HEK293 (cell line): ENCODE data around the gene TMEM203.

ENCODE experiments used
- KLF7 ChIP-seq: fragments of 450-650 bp; formaldehyde crosslinking; IDR thresholded peaks from 2 replicates; pipeline ENCODE4 v1.5.1; 2016; ENCODE audit warnings: missing biosample characterization, missing genetic modification characterization, borderline replicate concordance
- REPIN1 ChIP-seq: fragments of 450-650 bp; formaldehyde crosslinking; IDR thresholded peaks from 2 replicates; pipeline ENCODE4 v1.5.1; 2017; ENCODE audit warnings: missing biosample characterization, missing genetic modification characterization, low read depth
- SETDB1 ChIP-seq: IDR thresholded peaks from one replicate; pipeline ENCODE4 v1.6.1; 2017; ENCODE audit warnings: mild to moderate bottlenecking, low read length, moderate library complexity, mixed read lengths; ENCODE audit not compliant: insufficient read length
- ZNF138 ChIP-seq: fragments of 450-650 bp; formaldehyde crosslinking; IDR thresholded peaks from 2 replicates; pipeline ENCODE4 v1.5.1; 2016; ENCODE audit warnings: missing biosample characterization, missing genetic modification characterization, borderline replicate concordance
- ZNF175 ChIP-seq: fragments of 450-650 bp; formaldehyde crosslinking; IDR thresholded peaks from 2 replicates; pipeline ENCODE4 v1.5.1; 2016; ENCODE audit warnings: missing biosample characterization, missing genetic modification characterization
- ZNF2 ChIP-seq: fragments of 450-650 bp; formaldehyde crosslinking; IDR thresholded peaks from 2 replicates; pipeline ENCODE4 v1.5.1; 2016; ENCODE audit warnings: missing biosample characterization, missing genetic modification characterization
- ZNF202 ChIP-seq: fragments of 450-650 bp; formaldehyde crosslinking; IDR thresholded peaks from 2 replicates; pipeline ENCODE4 v1.5.1; 2016; ENCODE audit warnings: missing biosample characterization, missing genetic modification characterization, borderline replicate concordance
- ZNF214 ChIP-seq: fragments of 450-650 bp; formaldehyde crosslinking; IDR thresholded peaks from 2 replicates; pipeline ENCODE4 v1.5.1; 2017; ENCODE audit warnings: missing biosample characterization, mild to moderate bottlenecking, missing genetic modification characterization, borderline replicate concordance
- ZNF223 ChIP-seq: fragments of 450-650 bp; formaldehyde crosslinking; IDR thresholded peaks from 2 replicates; pipeline ENCODE4 v1.5.1; 2016; ENCODE audit warnings: missing biosample characterization, missing genetic modification characterization
- ZNF311 ChIP-seq: fragments of 450-650 bp; formaldehyde crosslinking; IDR thresholded peaks from 2 replicates; pipeline ENCODE4 v1.5.1; 2017; ENCODE audit warnings: missing biosample characterization, missing genetic modification characterization, borderline replicate concordance
- ZNF350 ChIP-seq: fragments of 450-650 bp; formaldehyde crosslinking; IDR thresholded peaks from 2 replicates; pipeline ENCODE4 v1.5.0; 2017; ENCODE audit warnings: missing biosample characterization, mild to moderate bottlenecking, missing genetic modification characterization
- ZNF416 ChIP-seq: fragments of 450-650 bp; formaldehyde crosslinking; IDR thresholded peaks from 2 replicates; pipeline ENCODE4 v1.5.1; 2016; ENCODE audit warnings: missing biosample characterization, missing genetic modification characterization
- ZNF555 ChIP-seq: fragments of 450-650 bp; formaldehyde crosslinking; conservative IDR thresholded peaks from 2 replicates; pipeline ENCODE4 v1.5.1; 2017; ENCODE audit warnings: missing biosample characterization, mild to moderate bottlenecking, missing genetic modification characterization, inconsistent platforms
- ZNF571 ChIP-seq: fragments of 450-650 bp; formaldehyde crosslinking; IDR thresholded peaks from 2 replicates; pipeline ENCODE4 v1.5.0; 2017; ENCODE audit warnings: missing biosample characterization, missing genetic modification characterization
- ZNF621 ChIP-seq: fragments of 450-650 bp; formaldehyde crosslinking; IDR thresholded peaks from 2 replicates; pipeline ENCODE4 v1.5.1; 2017; ENCODE audit warnings: missing biosample characterization, missing genetic modification characterization
- ZNF677 ChIP-seq: fragments of 450-650 bp; IDR thresholded peaks from 2 replicates; pipeline ENCODE4 v1.5.0; 2018; ENCODE audit warnings: missing biosample characterization, mild to moderate bottlenecking, missing genetic modification characterization, moderate library complexity
- ZNF777 ChIP-seq: fragments of 450-650 bp; formaldehyde crosslinking; IDR thresholded peaks from 2 replicates; pipeline ENCODE4 v1.5.1; 2017; ENCODE audit warnings: missing biosample characterization, missing genetic modification characterization, borderline replicate concordance
- ZNF785 ChIP-seq: fragments of 450-650 bp; formaldehyde crosslinking; IDR thresholded peaks from 2 replicates; pipeline ENCODE4 v1.5.1; 2016; ENCODE audit warnings: missing biosample characterization, missing genetic modification characterization
- ZSCAN16 ChIP-seq: fragments of 450-650 bp; formaldehyde crosslinking; IDR thresholded peaks from 2 replicates; pipeline ENCODE4 v1.5.1; 2016; ENCODE audit warnings: missing biosample characterization, missing genetic modification characterization
- ZSCAN23 ChIP-seq: fragments of 450-650 bp; formaldehyde crosslinking; IDR thresholded peaks from 2 replicates; pipeline ENCODE4 v1.5.1; 2016; ENCODE audit warnings: missing biosample characterization, missing genetic modification characterization
- TF ChIP-seq, protein P1 (sequence below): fragments of 450-650 bp; formaldehyde crosslinking; IDR thresholded peaks from 2 replicates; pipeline ENCODE4 v1.5.1; 2016; ENCODE audit warnings: missing biosample characterization, missing genetic modification characterization
- TF ChIP-seq, protein P2 (sequence below): fragments of 450-650 bp; formaldehyde crosslinking; conservative IDR thresholded peaks from 2 replicates; pipeline ENCODE4 v1.5.1; 2016; ENCODE audit warnings: low read depth, missing biosample characterization, missing genetic modification characterization
- TF ChIP-seq, protein P3 (sequence below): fragments of 450-650 bp; formaldehyde crosslinking; IDR thresholded peaks from 2 replicates; pipeline ENCODE4 v1.5.1; 2016; ENCODE audit warnings: missing biosample characterization, missing genetic modification characterization
- TF ChIP-seq, protein P4 (sequence below): fragments of 450-650 bp; formaldehyde crosslinking; IDR thresholded peaks from 2 replicates; pipeline ENCODE4 v1.5.1; 2016; ENCODE audit warnings: missing biosample characterization, missing genetic modification characterization
- TF ChIP-seq, protein P5 (sequence below): fragments of 450-650 bp; formaldehyde crosslinking; IDR thresholded peaks from 2 replicates; pipeline ENCODE4 v1.5.1; 2017; ENCODE audit warnings: missing biosample characterization, missing genetic modification characterization
- TF ChIP-seq, protein P6 (sequence below): fragments of 450-650 bp; formaldehyde crosslinking; IDR thresholded peaks from 2 replicates; pipeline ENCODE4; 2016; ENCODE audit warnings: missing biosample characterization, missing genetic modification characterization

The TMEM203 gene

DNA sequence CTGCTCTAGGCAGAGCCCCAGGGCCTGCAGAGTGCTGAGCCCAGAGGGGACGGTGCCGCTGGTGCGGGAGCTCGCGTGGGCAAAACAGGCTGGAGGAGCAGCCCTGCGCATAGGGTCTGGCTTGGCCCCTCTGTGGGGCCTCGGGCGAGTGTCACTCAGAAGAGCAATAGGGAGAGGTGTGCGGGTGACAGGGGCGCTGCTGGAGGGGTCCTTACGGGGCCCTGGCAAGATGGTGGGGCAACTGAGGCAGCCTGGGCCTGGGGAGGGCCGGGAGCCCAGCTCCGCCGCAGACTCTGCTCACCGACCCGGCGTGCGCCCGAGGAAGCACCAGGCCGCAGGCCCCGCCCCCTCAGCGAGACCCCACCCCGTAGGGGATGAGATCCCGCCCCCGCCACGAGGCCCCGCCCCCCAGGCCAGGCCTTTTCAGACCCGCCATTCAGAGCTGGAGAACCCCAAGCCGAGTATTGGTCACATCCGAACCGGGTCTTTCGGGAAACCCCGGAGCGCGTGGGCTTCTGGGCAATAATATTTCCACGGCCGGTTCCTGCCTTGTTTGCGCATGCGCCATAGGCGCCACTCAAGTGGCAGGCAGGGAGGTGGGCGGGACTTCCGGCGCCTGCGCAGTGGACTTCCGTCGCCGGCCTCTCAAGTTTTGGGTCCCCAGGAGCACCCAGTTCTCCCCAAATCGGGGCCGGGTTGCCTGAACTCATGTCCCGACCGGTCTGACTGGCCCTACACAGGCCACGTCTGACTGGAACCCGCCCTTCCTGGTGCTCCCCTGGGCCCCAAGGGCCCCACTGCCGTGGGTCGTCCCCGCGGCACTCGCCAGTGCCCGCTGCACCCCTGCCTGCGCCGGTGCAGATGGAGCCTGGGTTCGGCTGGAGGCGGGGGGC lies 17.9 kb upstream of the TMEM203 start (continued):
- TF ChIP-seq ZNF416 (no peak), ZNF214 (no peak), ZNF138 (no peak), ZNF571 (tag by site-specific recombination) (no peak), ZSCAN23 (tag by site-specific recombination) (no peak), ZNF785 (no peak), ZNF311 (tag by site-specific recombination) (no peak), ZNF223 (tag by site-specific recombination) (no peak), ZNF555 (tag by site-specific recombination) (no peak), REPIN1 (no peak), ZNF777 (tag by site-specific recombination) (no peak), ZNF350 (tag by site-specific recombination) (no peak), ZSCAN16 (no peak), ZNF2 (peak; percentile 84; the same call in 1 of the 2 replicates), ZNF175 (tag by site-specific recombination) (no peak), SETDB1 (no peak), ZNF621 (tag by site-specific recombination) (no peak), KLF7 (no peak), ZNF677 (tag by site-specific recombination) (no peak), ZNF202 (no peak)
- TF ChIP-seq, protein P1, sequence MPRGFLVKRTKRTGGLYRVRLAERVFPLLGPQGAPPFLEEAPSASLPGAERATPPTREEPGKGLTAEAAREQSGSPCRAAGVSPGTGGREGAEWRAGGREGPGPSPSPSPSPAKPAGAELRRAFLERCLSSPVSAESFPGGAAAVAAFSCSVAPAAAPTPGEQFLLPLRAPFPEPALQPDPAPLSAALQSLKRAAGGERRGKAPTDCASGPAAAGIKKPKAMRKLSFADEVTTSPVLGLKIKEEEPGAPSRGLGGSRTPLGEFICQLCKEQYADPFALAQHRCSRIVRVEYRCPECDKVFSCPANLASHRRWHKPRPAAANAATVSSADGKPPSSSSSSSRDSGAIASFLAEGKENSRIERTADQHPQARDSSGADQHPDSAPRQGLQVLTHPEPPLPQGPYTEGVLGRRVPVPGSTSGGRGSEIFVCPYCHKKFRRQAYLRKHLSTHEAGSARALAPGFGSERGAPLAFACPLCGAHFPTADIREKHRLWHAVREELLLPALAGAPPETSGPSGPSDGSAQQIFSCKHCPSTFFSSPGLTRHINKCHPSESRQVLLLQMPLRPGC = no peak
- TF ChIP-seq, protein P2, sequence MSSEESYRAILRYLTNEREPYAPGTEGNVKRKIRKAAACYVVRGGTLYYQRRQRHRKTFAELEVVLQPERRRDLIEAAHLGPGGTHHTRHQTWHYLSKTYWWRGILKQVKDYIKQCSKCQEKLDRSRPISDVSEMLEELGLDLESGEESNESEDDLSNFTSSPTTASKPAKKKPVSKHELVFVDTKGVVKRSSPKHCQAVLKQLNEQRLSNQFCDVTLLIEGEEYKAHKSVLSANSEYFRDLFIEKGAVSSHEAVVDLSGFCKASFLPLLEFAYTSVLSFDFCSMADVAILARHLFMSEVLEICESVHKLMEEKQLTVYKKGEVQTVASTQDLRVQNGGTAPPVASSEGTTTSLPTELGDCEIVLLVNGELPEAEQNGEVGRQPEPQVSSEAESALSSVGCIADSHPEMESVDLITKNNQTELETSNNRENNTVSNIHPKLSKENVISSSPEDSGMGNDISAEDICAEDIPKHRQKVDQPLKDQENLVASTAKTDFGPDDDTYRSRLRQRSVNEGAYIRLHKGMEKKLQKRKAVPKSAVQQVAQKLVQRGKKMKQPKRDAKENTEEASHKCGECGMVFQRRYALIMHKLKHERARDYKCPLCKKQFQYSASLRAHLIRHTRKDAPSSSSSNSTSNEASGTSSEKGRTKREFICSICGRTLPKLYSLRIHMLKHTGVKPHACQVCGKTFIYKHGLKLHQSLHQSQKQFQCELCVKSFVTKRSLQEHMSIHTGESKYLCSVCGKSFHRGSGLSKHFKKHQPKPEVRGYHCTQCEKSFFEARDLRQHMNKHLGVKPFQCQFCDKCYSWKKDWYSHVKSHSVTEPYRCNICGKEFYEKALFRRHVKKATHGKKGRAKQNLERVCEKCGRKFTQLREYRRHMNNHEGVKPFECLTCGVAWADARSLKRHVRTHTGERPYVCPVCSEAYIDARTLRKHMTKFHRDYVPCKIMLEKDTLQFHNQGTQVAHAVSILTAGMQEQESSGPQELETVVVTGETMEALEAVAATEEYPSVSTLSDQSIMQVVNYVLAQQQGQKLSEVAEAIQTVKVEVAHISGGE (tag by site-specific recombination) = peak; percentile 97
- TF ChIP-seq, protein P3, sequence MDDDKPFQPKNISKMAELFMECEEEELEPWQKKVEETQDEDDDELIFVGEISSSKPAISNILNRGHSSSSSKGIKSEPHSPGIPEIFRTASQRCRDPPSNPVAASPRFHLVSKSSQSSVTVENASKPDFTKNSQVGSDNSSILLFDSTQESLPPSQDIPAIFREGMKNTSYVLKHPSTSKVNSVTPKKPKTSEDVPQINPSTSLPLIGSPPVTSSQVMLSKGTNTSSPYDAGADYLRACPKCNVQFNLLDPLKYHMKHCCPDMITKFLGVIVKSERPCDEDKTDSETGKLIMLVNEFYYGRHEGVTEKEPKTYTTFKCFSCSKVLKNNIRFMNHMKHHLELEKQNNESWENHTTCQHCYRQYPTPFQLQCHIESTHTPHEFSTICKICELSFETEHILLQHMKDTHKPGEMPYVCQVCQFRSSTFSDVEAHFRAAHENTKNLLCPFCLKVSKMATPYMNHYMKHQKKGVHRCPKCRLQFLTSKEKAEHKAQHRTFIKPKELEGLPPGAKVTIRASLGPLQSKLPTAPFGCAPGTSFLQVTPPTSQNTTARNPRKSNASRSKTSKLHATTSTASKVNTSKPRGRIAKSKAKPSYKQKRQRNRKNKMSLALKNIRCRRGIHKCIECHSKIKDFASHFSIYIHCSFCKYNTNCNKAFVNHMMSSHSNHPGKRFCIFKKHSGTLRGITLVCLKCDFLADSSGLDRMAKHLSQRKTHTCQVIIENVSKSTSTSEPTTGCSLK (tag by site-specific recombination) = no peak
- TF ChIP-seq, protein P4, sequence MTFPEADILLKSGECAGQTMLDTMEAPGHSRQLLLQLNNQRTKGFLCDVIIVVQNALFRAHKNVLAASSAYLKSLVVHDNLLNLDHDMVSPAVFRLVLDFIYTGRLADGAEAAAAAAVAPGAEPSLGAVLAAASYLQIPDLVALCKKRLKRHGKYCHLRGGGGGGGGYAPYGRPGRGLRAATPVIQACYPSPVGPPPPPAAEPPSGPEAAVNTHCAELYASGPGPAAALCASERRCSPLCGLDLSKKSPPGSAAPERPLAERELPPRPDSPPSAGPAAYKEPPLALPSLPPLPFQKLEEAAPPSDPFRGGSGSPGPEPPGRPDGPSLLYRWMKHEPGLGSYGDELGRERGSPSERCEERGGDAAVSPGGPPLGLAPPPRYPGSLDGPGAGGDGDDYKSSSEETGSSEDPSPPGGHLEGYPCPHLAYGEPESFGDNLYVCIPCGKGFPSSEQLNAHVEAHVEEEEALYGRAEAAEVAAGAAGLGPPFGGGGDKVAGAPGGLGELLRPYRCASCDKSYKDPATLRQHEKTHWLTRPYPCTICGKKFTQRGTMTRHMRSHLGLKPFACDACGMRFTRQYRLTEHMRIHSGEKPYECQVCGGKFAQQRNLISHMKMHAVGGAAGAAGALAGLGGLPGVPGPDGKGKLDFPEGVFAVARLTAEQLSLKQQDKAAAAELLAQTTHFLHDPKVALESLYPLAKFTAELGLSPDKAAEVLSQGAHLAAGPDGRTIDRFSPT = no peak
- TF ChIP-seq, protein P5, sequence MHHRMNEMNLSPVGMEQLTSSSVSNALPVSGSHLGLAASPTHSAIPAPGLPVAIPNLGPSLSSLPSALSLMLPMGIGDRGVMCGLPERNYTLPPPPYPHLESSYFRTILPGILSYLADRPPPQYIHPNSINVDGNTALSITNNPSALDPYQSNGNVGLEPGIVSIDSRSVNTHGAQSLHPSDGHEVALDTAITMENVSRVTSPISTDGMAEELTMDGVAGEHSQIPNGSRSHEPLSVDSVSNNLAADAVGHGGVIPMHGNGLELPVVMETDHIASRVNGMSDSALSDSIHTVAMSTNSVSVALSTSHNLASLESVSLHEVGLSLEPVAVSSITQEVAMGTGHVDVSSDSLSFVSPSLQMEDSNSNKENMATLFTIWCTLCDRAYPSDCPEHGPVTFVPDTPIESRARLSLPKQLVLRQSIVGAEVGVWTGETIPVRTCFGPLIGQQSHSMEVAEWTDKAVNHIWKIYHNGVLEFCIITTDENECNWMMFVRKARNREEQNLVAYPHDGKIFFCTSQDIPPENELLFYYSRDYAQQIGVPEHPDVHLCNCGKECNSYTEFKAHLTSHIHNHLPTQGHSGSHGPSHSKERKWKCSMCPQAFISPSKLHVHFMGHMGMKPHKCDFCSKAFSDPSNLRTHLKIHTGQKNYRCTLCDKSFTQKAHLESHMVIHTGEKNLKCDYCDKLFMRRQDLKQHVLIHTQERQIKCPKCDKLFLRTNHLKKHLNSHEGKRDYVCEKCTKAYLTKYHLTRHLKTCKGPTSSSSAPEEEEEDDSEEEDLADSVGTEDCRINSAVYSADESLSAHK (tag by site-specific recombination) = no peak
- TF ChIP-seq, protein P6, sequence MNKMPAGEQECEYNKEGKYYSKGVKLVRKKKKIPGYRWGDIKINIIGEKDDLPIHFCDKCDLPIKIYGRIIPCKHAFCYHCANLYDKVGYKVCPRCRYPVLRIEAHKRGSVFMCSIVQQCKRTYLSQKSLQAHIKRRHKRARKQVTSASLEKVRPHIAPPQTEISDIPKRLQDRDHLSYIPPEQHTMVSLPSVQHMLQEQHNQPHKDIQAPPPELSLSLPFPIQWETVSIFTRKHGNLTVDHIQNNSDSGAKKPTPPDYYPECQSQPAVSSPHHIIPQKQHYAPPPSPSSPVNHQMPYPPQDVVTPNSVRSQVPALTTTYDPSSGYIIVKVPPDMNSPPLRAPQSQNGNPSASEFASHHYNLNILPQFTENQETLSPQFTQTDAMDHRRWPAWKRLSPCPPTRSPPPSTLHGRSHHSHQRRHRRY = no peak
